ENCODE measurements around the gene ZFAND3.

Gene ZFAND3

GRCh38 chr6:38166411-38167240 is 347.1 kb downstream of the ZFAND3 start:
- Histone ChIP-seq H3K9ac (ENCODE audit: low read length) (no peak overlapping the region), H3K27ac (ENCODE audit: low read length) (no peak overlapping the region), H3K36me3 (ENCODE audit: control insufficient read depth, low read depth, low read length) (no peaks in the 10 kb centered on the region), H3K4me1 (ENCODE audit: control insufficient read depth, low read depth, low read length) (peaks cover 11% of the 10 kb centered on the region), H3K27me3 (ENCODE audit: control insufficient read depth, insufficient read depth, low read length) (no peaks in the 10 kb centered on the region), H3K9me3 (ENCODE audit: control insufficient read depth, low read depth, low read length) (no peaks in the 10 kb centered on the region), H3K4me3 (ENCODE audit: low read length) (no peak overlapping the region)

DNA sequence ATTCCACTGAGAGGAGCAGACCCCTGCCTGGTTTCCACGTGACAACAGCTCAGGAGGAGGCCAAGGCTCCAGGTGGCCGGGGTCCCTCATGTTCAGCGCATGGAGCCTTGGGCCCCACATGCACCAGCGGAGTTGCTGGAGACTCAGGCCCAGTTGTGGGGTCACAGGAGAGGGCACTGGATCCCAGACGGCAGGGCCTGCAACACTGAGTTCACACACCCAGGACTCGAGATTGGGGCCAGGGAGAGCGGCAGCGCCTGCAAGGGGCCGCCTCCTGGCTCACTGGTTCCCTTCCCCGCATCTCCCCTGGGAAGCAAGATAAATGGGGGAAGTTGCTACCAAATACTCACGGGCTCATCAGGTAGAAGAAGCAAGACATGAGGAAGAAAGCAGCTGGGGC is 348.1 kb downstream of the ZFAND3 start:
- H3K4me1 ChIP-seq (ENCODE audit: control insufficient read depth, low read depth, low read length): peaks cover 11% of the 10 kb centered on the region
- H3K9ac ChIP-seq (ENCODE audit: low read length): no peak overlapping the region
- H3K36me3 ChIP-seq (ENCODE audit: control insufficient read depth, low read depth, low read length): no peaks in the 10 kb centered on the region
- H3K27me3 ChIP-seq (ENCODE audit: control insufficient read depth, insufficient read depth, low read length): no peaks in the 10 kb centered on the region
- H3K9me3 ChIP-seq (ENCODE audit: control insufficient read depth, low read depth, low read length): no peaks in the 10 kb centered on the region
- no peak overlapping the region for H3K4me3 ChIP-seq (ENCODE audit: low read length)
- H3K27ac ChIP-seq (ENCODE audit: low read length): no peak overlapping the region

GRCh38 chr6:38168126-38168525 is 348.6 kb downstream of the ZFAND3 start:
- peaks cover 11% of the 10 kb centered on the region for H3K4me1 ChIP-seq (ENCODE audit: control insufficient read depth, low read depth, low read length)

DNA sequence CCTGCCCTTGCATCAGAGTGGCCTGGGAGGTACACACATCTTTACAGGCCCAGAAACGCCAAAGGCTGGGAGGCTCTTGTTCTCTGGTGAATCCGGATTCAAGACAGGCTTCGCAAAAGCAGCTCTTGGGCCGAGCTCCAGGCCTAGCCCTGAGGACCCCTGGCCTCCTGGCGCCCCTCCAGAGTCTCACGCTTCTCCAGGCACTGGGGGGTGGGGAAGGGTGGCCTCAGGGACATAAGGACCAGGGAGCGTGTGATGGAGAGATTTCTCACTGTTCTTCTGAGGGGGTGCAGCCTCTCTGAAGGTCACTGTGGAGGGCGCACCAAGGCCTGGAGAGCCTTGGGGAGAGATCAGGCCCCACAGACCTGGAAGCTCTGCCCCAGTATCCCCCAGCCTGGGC is 349.2 kb downstream of the ZFAND3 start:
- H3K9me3 ChIP-seq (ENCODE audit: control insufficient read depth, low read depth, low read length): no peaks in the 10 kb centered on the region
- no peak overlapping the region for H3K9ac ChIP-seq (ENCODE audit: low read length)
- H3K4me1 ChIP-seq (ENCODE audit: control insufficient read depth, low read depth, low read length): peaks cover 11% of the 10 kb centered on the region
- H3K4me3 ChIP-seq (ENCODE audit: low read length): no peak overlapping the region
- no peaks in the 10 kb centered on the region for H3K27me3 ChIP-seq (ENCODE audit: control insufficient read depth, insufficient read depth, low read length)
- no peak overlapping the region for H3K27ac ChIP-seq (ENCODE audit: low read length)
- H3K36me3 ChIP-seq (ENCODE audit: control insufficient read depth, low read depth, low read length): no peaks in the 10 kb centered on the region

More at GRCh38 chr6:38168126-38168525, 348.6 kb downstream of the ZFAND3 start:
- Histone ChIP-seq H3K27ac (ENCODE audit: low read length) (no peak overlapping the region), H3K27me3 (ENCODE audit: control insufficient read depth, insufficient read depth, low read length) (no peaks in the 10 kb centered on the region), H3K4me3 (ENCODE audit: low read length) (no peak overlapping the region), H3K36me3 (ENCODE audit: control insufficient read depth, low read depth, low read length) (no peaks in the 10 kb centered on the region), H3K9me3 (ENCODE audit: control insufficient read depth, low read depth, low read length) (no peaks in the 10 kb centered on the region), H3K9ac (ENCODE audit: low read length) (no peak overlapping the region)

DNA sequence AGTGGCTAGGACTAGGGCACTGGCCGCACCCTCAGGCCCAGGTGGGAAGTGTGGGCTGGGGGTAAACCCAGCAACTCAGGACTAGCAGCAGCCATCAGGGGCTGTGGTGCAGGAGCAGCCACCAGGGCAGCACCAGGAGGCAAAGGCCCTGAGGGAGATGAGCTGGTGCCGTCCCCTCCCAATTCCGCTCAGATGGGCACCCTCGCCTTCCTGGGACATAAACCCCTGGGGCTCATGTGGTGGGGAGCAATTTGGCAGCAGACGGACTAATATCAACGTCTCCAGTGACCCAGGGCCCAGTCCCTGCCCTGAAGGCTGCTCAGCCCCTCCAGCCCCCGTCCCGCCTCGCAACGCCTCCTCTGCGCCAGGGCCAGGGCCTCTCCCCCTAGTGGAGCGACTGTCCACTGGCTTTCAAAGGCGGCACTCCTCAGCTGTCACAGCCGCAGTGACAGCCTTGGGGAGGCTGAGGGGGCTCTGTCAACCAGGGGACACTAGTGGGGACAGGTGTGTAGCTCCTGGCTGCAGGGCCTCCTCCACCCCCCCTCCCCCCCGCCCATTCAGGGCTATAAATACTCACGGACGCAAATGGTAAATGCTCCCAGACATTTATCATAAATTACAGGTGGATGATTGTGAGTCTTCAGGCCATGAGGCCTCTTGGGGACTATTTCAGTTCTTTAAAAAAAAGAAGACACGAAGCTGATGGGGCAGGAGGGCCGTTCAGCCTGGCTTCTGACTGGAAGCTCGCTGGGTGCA is 349.9 kb downstream of the ZFAND3 start:
- no peak overlapping the region for H3K9ac ChIP-seq (ENCODE audit: low read length)
- no peaks in the 10 kb centered on the region for H3K36me3 ChIP-seq (ENCODE audit: control insufficient read depth, low read depth, low read length)
- no peak overlapping the region for H3K4me3 ChIP-seq (ENCODE audit: low read length)
- H3K27me3 ChIP-seq (ENCODE audit: control insufficient read depth, insufficient read depth, low read length): no peaks in the 10 kb centered on the region
- no peak overlapping the region for H3K27ac ChIP-seq (ENCODE audit: low read length)
- H3K4me1 ChIP-seq (ENCODE audit: control insufficient read depth, low read depth, low read length): peaks cover 11% of the 10 kb centered on the region
- no peaks in the 10 kb centered on the region for H3K9me3 ChIP-seq (ENCODE audit: control insufficient read depth, low read depth, low read length)

DNA sequence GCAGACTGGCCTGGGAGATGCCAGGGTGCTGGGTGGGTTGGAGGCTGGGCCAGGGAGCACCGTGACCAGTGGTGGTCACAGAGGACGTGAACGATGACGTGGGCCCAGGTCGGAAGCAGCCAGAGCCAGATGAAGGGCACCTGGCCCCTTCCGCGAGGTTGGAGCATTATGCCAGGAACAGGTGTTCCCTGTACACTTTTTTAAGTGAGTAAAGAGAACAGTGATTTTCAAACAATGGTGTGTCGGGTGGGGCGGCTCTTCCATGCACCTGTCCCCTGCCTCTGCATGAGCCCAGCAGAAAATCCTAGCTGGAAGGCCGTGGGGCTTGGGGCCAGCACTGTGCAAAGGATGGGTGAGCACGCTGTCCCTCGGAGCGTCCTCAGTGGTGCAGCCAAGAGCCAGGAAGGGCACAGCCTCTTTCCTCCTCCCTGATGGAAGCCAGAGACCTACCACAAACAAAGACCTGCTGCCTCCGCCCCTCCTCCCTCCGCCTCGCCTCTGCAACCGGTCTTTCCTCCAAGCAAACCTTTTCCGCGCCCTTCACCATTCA is 350.5 kb downstream of the ZFAND3 start:
- Histone ChIP-seq H3K9ac (ENCODE audit: low read length) (no peak overlapping the region), H3K4me3 (ENCODE audit: low read length) (no peak overlapping the region), H3K27me3 (ENCODE audit: control insufficient read depth, insufficient read depth, low read length) (no peaks in the 10 kb centered on the region), H3K27ac (ENCODE audit: low read length) (no peak overlapping the region), H3K36me3 (ENCODE audit: control insufficient read depth, low read depth, low read length) (no peaks in the 10 kb centered on the region), H3K9me3 (ENCODE audit: control insufficient read depth, low read depth, low read length) (no peaks in the 10 kb centered on the region), H3K4me1 (ENCODE audit: control insufficient read depth, low read depth, low read length) (peaks cover 11% of the 10 kb centered on the region)

DNA sequence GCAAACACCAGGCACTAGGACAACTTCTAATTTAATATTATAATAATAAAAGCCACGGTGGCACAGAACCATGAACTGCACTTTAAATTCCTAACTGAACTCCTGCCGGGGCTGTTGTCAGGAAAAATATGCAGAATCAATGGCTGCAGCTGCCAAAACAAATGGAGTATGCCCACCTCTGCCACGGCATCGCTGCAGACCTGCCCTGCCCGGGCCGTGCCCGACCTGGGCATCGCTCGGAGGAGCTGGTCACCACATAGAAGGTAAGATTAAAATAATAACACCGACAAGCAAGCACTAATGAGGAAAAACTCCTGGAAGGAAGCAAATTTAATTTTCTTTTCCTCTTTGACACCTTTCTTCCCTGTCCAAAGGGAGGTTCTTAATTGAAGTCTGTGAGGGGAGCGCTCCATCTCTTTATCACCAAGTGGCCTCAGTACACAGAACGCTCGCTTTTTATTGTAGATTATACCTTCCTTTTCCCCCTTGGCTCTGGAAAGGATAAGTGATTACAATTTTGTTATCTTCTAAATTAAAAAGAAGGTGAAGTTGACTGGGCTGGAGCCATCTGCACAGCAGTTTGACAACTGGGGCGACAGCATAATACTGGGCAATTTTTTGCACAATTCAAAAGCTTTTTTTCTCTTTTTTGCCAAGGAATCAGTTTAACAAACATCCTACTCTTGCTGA is 351.3 kb downstream of the ZFAND3 start:
- Histone ChIP-seq H3K27me3 (ENCODE audit: control insufficient read depth, insufficient read depth, low read length) (no peaks in the 10 kb centered on the region), H3K4me3 (ENCODE audit: low read length) (no peak overlapping the region), H3K4me1 (ENCODE audit: control insufficient read depth, low read depth, low read length) (peaks cover 11% of the 10 kb centered on the region)

DNA sequence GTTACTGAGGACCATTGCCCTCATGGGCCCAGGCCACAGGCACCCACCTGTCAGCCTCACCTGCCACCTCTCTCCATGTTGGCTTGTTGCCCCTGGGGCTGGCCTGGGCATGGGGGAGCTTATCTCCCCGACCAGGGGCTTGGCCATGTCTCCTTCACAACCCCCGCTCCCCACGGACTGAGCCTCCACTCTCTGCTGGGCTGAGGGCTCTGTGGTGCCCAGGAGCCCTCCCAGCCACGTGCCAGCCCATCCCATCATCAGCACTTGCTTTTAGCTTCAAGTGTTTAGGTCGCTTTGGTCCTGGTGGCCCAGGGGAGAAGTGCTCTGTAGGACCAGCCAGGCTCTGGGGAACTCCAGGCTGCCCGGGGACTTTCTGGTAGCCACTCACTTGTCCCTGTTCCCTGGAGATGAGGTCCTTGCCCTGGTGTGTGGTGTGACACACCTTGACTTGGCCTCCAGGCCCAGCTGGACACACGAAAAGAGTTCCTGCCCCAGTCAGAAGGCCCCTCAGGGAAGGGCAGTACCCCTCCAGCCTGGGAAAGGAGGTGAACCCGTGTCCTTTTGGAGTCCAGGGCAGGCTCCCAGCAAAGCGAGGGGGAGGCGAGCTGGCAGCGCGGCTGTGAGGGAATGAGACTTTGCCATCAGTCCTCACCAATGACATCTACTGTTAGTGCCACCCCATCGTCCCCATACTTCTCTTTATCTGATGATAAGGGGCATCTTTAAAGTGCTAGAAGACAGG is 352.6 kb downstream of the ZFAND3 start:
- Histone ChIP-seq H3K9ac (ENCODE audit: low read length) (no peak overlapping the region), H3K27ac (ENCODE audit: low read length) (no peak overlapping the region), H3K4me3 (ENCODE audit: low read length) (no peak overlapping the region), H3K4me1 (ENCODE audit: control insufficient read depth, low read depth, low read length) (peaks cover 13% of the 10 kb centered on the region), H3K36me3 (ENCODE audit: control insufficient read depth, low read depth, low read length) (no peaks in the 10 kb centered on the region), H3K27me3 (ENCODE audit: control insufficient read depth, insufficient read depth, low read length) (no peaks in the 10 kb centered on the region), H3K9me3 (ENCODE audit: control insufficient read depth, low read depth, low read length) (no peaks in the 10 kb centered on the region)

More for the DNA sequence above, 351.3 kb downstream of the ZFAND3 start:
- Histone ChIP-seq H3K27ac (ENCODE audit: low read length) (no peak overlapping the region), H3K9me3 (ENCODE audit: control insufficient read depth, low read depth, low read length) (no peaks in the 10 kb centered on the region), H3K36me3 (ENCODE audit: control insufficient read depth, low read depth, low read length) (no peaks in the 10 kb centered on the region), H3K9ac (ENCODE audit: low read length) (no peak overlapping the region)

DNA sequence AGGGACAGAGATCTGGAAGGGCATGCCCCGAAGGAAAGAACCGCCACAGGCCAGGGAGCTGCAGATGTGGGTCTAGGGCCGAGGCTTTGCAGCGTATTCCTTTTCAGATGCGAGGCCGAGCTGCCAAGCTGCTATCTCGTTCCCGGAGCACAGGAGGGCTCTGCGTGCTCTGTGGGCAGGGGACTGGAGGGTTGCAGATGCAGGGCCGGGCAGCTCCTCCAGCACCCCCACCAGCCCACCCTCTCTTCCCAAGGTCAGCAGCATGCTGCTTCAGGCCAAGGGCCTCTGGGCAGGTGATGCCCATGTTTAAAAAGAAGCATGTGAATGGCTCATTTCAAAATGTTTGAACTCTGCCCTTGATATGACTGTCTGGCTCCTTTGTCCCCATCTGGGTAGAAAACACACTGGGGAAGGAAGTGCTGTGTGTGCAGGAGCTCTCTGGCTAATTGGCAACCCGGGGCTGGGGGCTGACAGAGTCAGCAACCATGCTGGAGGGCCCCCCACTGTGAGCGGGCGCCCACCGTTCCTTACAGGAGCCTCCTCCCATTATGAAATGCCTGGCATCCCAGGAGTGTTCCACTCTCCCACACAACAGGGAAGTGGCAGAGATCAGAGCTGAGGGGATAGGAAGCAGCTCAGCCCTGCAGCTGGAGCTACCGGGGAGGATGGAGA is 353.3 kb downstream of the ZFAND3 start:
- Histone ChIP-seq H3K9ac (ENCODE audit: low read length) (no peak overlapping the region), H3K4me1 (ENCODE audit: control insufficient read depth, low read depth, low read length) (peaks cover 15% of the 10 kb centered on the region), H3K36me3 (ENCODE audit: control insufficient read depth, low read depth, low read length) (no peaks in the 10 kb centered on the region), H3K9me3 (ENCODE audit: control insufficient read depth, low read depth, low read length) (no peaks in the 10 kb centered on the region), H3K27ac (ENCODE audit: low read length) (no peak overlapping the region), H3K4me3 (ENCODE audit: low read length) (no peak overlapping the region), H3K27me3 (ENCODE audit: control insufficient read depth, insufficient read depth, low read length) (no peaks in the 10 kb centered on the region)

- Histone ChIP-seq H3K36me3 (ENCODE audit: control insufficient read depth, low read depth, low read length) (no peaks in the 10 kb centered on the region), H3K9ac (ENCODE audit: low read length) (no peak overlapping the region), H3K27ac (ENCODE audit: low read length) (no peak overlapping the region), H3K4me3 (ENCODE audit: low read length) (no peak overlapping the region), H3K9me3 (ENCODE audit: control insufficient read depth, low read depth, low read length) (no peaks in the 10 kb centered on the region), H3K27me3 (ENCODE audit: control insufficient read depth, insufficient read depth, low read length) (no peaks in the 10 kb centered on the region), H3K4me1 (ENCODE audit: control insufficient read depth, low read depth, low read length) (peaks cover 15% of the 10 kb centered on the region)
Measured at GRCh38 chr6:38173909-38174308, 354.4 kb downstream of the ZFAND3 start.

All from iPS-18a (cell line).